Bronchial epithelial cell (primary cell): ENCODE data around the gene LDHB. TPM values are rescaled to one million over a fixed set of nuclear protein-coding genes. Genes with fewer than 3 reads are reported as not detected.

Experiments
- DNase-seq: peaks from one replicate; pipeline ENCODE4 v3.0.0-alpha.2; 2010; ENCODE audit warnings: low read depth
- FAIRE-seq: peaks from 2 replicates; lab custom pipeline; 2011; peaks lifted over from hg19 to GRCh38; lab: Jason Lieb, UNC
- H3K27me3 ChIP-seq: 2 replicates; pipeline ENCODE4 v1.5.1; 2011; ENCODE audit warnings: low read length; ENCODE audit not compliant: control insufficient read depth, insufficient read depth
- H3K36me3 ChIP-seq: 2 replicates; pipeline ENCODE4 v1.5.1; 2011; ENCODE audit warnings: low read length; ENCODE audit not compliant: control insufficient read depth, insufficient read depth
- H3K4me3 ChIP-seq: 2 replicates; pipeline ENCODE4 v1.5.1; 2011; ENCODE audit warnings: mild to moderate bottlenecking, low read depth, low read length, control low read depth
- total RNA-seq: library from RNA; depleted of rRNA; stranded (reverse); fragments of >200 nt; gene quantifications from 2 replicates; pipeline ENCODE4 v1.2.1, GENCODE V29; 2014
- TF ChIP-seq, protein P1 (sequence below): IDR thresholded peaks from 2 replicates; pipeline ENCODE4 v1.5.1; 2011; ENCODE audit warnings: mild to moderate bottlenecking, moderate library complexity, low read length, control low read depth, inconsistent platforms; ENCODE audit not compliant: insufficient read depth, severe bottlenecking

LDHB gene
- total RNA-seq, 1 donor from 2014 or later, result 1,083 TPM

DNA sequence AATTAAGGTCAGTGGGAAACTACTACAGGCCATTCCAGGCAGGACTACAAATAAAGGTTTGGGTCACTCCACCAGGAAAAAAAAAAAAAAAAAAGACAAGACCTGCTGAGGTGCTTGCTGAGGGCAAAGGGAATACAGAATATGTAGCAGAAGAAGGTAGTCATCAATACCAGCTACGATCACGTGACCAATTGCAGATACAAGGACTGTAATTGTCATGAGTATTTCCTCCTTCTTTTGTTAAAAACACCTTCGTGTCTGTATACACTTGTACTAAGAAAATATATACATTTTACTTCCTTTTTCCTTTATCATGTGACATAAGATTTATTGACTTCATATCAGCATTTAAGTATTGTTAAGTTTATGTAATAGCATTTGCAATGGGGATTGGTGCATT, 72.2 kb downstream of the LDHB start:
- H3K27me3 ChIP-seq, result no peaks in the 10 kb centered on the region
- DNase-seq, result no peak
- TF ChIP-seq, protein P1, sequence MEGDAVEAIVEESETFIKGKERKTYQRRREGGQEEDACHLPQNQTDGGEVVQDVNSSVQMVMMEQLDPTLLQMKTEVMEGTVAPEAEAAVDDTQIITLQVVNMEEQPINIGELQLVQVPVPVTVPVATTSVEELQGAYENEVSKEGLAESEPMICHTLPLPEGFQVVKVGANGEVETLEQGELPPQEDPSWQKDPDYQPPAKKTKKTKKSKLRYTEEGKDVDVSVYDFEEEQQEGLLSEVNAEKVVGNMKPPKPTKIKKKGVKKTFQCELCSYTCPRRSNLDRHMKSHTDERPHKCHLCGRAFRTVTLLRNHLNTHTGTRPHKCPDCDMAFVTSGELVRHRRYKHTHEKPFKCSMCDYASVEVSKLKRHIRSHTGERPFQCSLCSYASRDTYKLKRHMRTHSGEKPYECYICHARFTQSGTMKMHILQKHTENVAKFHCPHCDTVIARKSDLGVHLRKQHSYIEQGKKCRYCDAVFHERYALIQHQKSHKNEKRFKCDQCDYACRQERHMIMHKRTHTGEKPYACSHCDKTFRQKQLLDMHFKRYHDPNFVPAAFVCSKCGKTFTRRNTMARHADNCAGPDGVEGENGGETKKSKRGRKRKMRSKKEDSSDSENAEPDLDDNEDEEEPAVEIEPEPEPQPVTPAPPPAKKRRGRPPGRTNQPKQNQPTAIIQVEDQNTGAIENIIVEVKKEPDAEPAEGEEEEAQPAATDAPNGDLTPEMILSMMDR, result no peak
- H3K4me3 ChIP-seq, result no peak overlapping the region
- no peaks in the 10 kb centered on the region for H3K36me3 ChIP-seq
- FAIRE-seq, result no peak

Other genes with a start within 250 kb of the LDHB start
- 25.9 and 27.6 TPM in 2 replicates for gene PYROXD1, start 220.2 kb downstream of the LDHB start, total RNA-seq
- 38.5 and 46.6 TPM in 2 replicates for gene RECQL, start 156.2 kb downstream of the LDHB start, total RNA-seq
- gene GOLT1B, start 156.1 kb downstream of the LDHB start, total RNA-seq, result 49.9 and 67.1 TPM in 2 replicates
- 3.4 and 6.3 TPM in 2 replicates for gene SPX, start 131.5 kb downstream of the LDHB start, total RNA-seq
- 0.26 TPM in 1 of 2 replicates, not detected in the other for gene GYS2, start 53.0 kb downstream of the LDHB start, total RNA-seq
- under 0.01 TPM in 1 of 2 replicates, not detected in the other for gene KCNJ8, start 116.9 kb upstream of the LDHB start, total RNA-seq